H9 (cell line): ENCODE results near the gene CLBA1. TPM values are rescaled to one million over a fixed set of nuclear protein-coding genes. Genes with fewer than 3 reads are reported as not detected.

Experiments
- DNase-seq: peaks from one replicate; pipeline ENCODE4 v3.0.0-alpha.2; 2017
- H2AFZ ChIP-seq: one replicate; pipeline ENCODE4 v1.6.1; 2013; ENCODE audit warnings: mild to moderate bottlenecking, low read length, control low read depth, moderate library complexity
- H2AK5ac ChIP-seq: 2 replicates; pipeline ENCODE4 v1.6.1; 2013; ENCODE audit warnings: low read length, control low read depth, mixed read lengths; ENCODE audit not compliant: insufficient read length
- H2BK120ac ChIP-seq: one replicate; pipeline ENCODE4 v1.6.1; 2013; ENCODE audit warnings: low read depth, mild to moderate bottlenecking, low read length, control low read depth, inconsistent platforms; ENCODE audit not compliant: poor library complexity, severe bottlenecking
- H2BK12ac ChIP-seq: 2 replicates; pipeline ENCODE4 v1.6.1; 2013; ENCODE audit warnings: low read length, control low read depth, mixed read lengths, low read depth; ENCODE audit not compliant: insufficient read length
- H2BK15ac ChIP-seq: 2 replicates; pipeline ENCODE4 v1.6.1; 2013; ENCODE audit warnings: low read depth, low read length, control low read depth
- H2BK20ac ChIP-seq: one replicate; pipeline ENCODE4 v1.6.1; 2013; ENCODE audit warnings: low read depth, mild to moderate bottlenecking, low read length, control low read depth, inconsistent platforms; ENCODE audit not compliant: poor library complexity, severe bottlenecking
- H2BK5ac ChIP-seq: 2 replicates; pipeline ENCODE4 v1.6.1; 2013; ENCODE audit warnings: low read length, control low read depth, mixed read lengths; ENCODE audit not compliant: insufficient read length
- H3K14ac ChIP-seq: 2 replicates; pipeline ENCODE4 v1.6.1; 2013; ENCODE audit warnings: low read length, control low read depth; ENCODE audit not compliant: insufficient read depth
- H3K18ac ChIP-seq: 2 replicates; pipeline ENCODE4 v1.6.1; 2013; ENCODE audit warnings: low read depth, mild to moderate bottlenecking, mixed read lengths, low read length, control low read depth; ENCODE audit not compliant: insufficient read length
- H3K23ac ChIP-seq: 2 replicates; pipeline ENCODE4 v1.6.1; 2013; ENCODE audit warnings: low read length, control low read depth, mixed read lengths, low read depth; ENCODE audit not compliant: insufficient read length
- H3K23me2 ChIP-seq: 2 replicates; pipeline ENCODE4 v1.6.1; 2013; ENCODE audit warnings: low read depth, mild to moderate bottlenecking, mixed read lengths, low read length, control low read depth; ENCODE audit not compliant: insufficient read length, poor library complexity, severe bottlenecking
- H3K27ac ChIP-seq: 2 replicates; pipeline ENCODE4 v1.5.1; 2013; ENCODE audit warnings: low read length, control low read depth, mixed read lengths, low read depth; ENCODE audit not compliant: insufficient read length
- H3K27me3 ChIP-seq: 2 replicates; pipeline ENCODE4 v1.6.1; 2013; ENCODE audit warnings: low read length, control low read depth, inconsistent platforms; ENCODE audit not compliant: insufficient read depth
- H3K4ac ChIP-seq: 2 replicates; pipeline ENCODE4 v1.6.1; 2013; ENCODE audit warnings: low read depth, mild to moderate bottlenecking, control low read depth, inconsistent platforms, low read length, moderate library complexity
- H3K4me1 ChIP-seq: 2 replicates; pipeline ENCODE4 v1.6.1; 2013; ENCODE audit warnings: low read length, control low read depth, inconsistent platforms; ENCODE audit not compliant: insufficient read depth
- H3K4me2 ChIP-seq: 2 replicates; pipeline ENCODE4 v1.6.1; 2013; ENCODE audit warnings: low read length, control low read depth, mixed read lengths; ENCODE audit not compliant: insufficient read length, insufficient read depth
- H3K56ac ChIP-seq: 2 replicates; pipeline ENCODE4 v1.6.1; 2013; ENCODE audit warnings: low read depth, mild to moderate bottlenecking, mixed read lengths, low read length, control low read depth; ENCODE audit not compliant: insufficient read length
- H3K79me1 ChIP-seq: 2 replicates; pipeline ENCODE4 v1.6.1; 2013; ENCODE audit warnings: low read depth, mild to moderate bottlenecking, moderate library complexity, low read length, control low read depth, inconsistent platforms; ENCODE audit not compliant: insufficient read depth, poor library complexity, severe bottlenecking
- H3K79me2 ChIP-seq: 2 replicates; pipeline ENCODE4 v1.6.1; 2013; ENCODE audit warnings: low read length, control low read depth, inconsistent platforms; ENCODE audit not compliant: insufficient read depth
- H3K9ac ChIP-seq: 2 replicates; pipeline ENCODE4 v1.6.1; 2013; ENCODE audit warnings: low read length, control low read depth, mixed read lengths; ENCODE audit not compliant: insufficient read length; ENCODE audit errors: extremely low read depth
- H3K9me3 ChIP-seq: one replicate; pipeline ENCODE4 v1.6.1; 2013; ENCODE audit warnings: low read depth, low read length, inconsistent platforms; ENCODE audit not compliant: control insufficient read depth
- H3T11ph ChIP-seq: one replicate; pipeline ENCODE4 v1.6.1; 2013; ENCODE audit warnings: mild to moderate bottlenecking, low read length, control low read depth, inconsistent platforms
- H4K20me1 ChIP-seq: one replicate; pipeline ENCODE4 v1.6.1; 2013; ENCODE audit not compliant: control insufficient read depth, insufficient read length, insufficient read depth
- H4K5ac ChIP-seq: 2 replicates; pipeline ENCODE4 v1.6.1; 2013; ENCODE audit warnings: low read depth, mild to moderate bottlenecking, mixed read lengths, low read length, control low read depth; ENCODE audit not compliant: insufficient read length
- H4K8ac ChIP-seq: replicated peaks from 2 replicates; pipeline ENCODE4 v1.6.1; 2013; ENCODE audit warnings: low read length, control low read depth, mixed read lengths, low read depth; ENCODE audit not compliant: insufficient read length
- H4K91ac ChIP-seq: 2 replicates; pipeline ENCODE4 v1.6.1; 2013; ENCODE audit warnings: low read depth, mild to moderate bottlenecking, moderate library complexity, mixed read lengths, low read length, control low read depth; ENCODE audit not compliant: insufficient read length
- H3K27ac Mint-ChIP-seq, 3 experiments: 2 replicates in 2 of 3; 3 replicates in 1 of 3; pipeline ENCODE4 v1.8.0; 2020 to 2021; ENCODE audit warnings: mixed read lengths in 3 of 3, mild to moderate bottlenecking in 1 of 3, moderate library complexity in 1 of 3
- H3K27me3 Mint-ChIP-seq: 2 replicates; pipeline ENCODE4 v1.8.0; 2021; ENCODE audit warnings: low read depth, mild to moderate bottlenecking, moderate library complexity, mixed read lengths
- H3K36me3 Mint-ChIP-seq, 3 experiments: 2 replicates in 2 of 3; 3 replicates in 1 of 3; pipeline ENCODE4 v1.8.0; 2020 to 2021; ENCODE audit warnings: low read depth in 3 of 3, mixed read lengths in 3 of 3; ENCODE audit not compliant: insufficient read depth in 1 of 3
- H3K4me1 Mint-ChIP-seq, 2 experiments: 2 replicates each; pipeline ENCODE4 v1.8.0; 2020; ENCODE audit warnings: mixed read lengths in 2 of 2
- H3K4me3 Mint-ChIP-seq, 2 experiments: 2 replicates in 1 of 2; 3 replicates in 1 of 2; pipeline ENCODE4 v1.8.0; 2020 to 2021; ENCODE audit warnings: mild to moderate bottlenecking in 2 of 2, mixed read lengths in 2 of 2, moderate library complexity in 1 of 2
- H3K9me3 Mint-ChIP-seq, 2 experiments: 2 replicates in 1 of 2; 3 replicates in 1 of 2; pipeline ENCODE4 v1.8.0; 2020; ENCODE audit warnings: mild to moderate bottlenecking in 2 of 2, mixed read lengths in 2 of 2, moderate library complexity in 1 of 2
- WGBS: extraction: QIAGEN DNeasy Blood & Tissue Kit; methylation state at CpG from one replicate; pipeline ENCODE4 v1.1.7; 2013; ENCODE audit warnings: missing lambda C conversion rate, low lambda C conversion rate, mixed read lengths; ENCODE audit not compliant: insufficient read length; ENCODE audit errors: extremely low coverage; 5-methylcytosine and 5-hydroxymethylcytosine counted together
- total RNA-seq: library from RNA; stranded (reverse); gene quantifications from 2 replicates; pipeline ENCODE4 v1.2.1, GENCODE V29; 2021
- TF ChIP-seq, protein P1 (sequence below): fragments of 200-600 bp; sonication (generic); conservative IDR thresholded peaks from 3 replicates; pipeline ENCODE4 v1.8.0; 2021; ENCODE audit warnings: antibody characterized with exemption, mild to moderate bottlenecking

The CLBA1 gene
- total RNA-seq, 1 experiment from 2014 or later, result 2.4 TPM

DNA sequence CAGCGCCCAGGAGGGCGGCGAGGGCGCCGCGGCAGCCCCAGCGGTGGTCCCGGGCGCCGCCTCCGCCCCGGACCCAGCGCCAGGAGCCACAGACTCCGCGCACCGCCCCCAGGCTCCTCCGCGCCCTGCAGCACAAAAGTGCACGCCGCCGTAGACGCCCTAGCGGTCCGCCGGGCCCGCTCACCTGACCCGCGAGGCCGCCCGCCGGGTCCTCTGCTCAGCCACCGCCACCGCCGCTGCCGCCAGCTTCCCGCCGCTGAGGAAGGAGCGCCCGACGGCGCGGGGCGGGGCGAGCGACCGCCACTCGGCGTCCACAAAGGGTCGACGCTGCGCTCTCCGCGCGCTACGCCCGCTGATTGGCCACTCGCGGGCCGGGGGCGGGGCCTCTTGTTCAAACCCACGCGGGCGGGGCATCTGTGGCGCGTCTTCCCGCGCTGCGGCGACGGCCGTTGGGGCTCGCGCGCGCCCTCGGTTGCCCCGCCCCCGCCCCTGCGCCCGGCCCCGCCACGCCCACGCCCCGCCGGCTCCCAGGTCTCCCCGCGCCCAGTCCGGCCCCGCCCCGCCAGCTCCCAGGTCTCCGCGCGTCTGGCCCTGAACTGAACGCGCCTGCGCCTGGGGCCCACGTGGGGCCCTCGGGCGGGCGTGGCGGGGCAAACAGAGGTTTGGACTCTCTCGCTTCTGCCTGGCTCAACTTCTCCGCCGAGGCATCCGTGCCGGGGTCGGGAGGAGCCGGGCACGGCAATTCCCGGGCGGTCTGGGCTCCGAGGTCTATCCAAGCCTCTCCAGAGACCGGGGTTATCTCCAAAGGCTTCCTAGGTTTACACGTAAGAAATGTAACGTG is 35.4 kb downstream of the CLBA1 start, which contains the start of gene CDCA4:
CDCA4 (minus strand) TSS at position 269 of the 841 bp plus-strand sequence. CDS start 9,154 bp downstream, outside the sequence.
- Mint-ChIP-seq H3K4me1 (peaks cover 49 to 55% of the 10 kb centered on the region in 2 experiments), H3K9me3 (peaks cover 0 to 5% of the 10 kb centered on the region in 2 experiments; a peak in 2 of 5 replicates), H3K27me3 (peaks cover 4% of the 10 kb centered on the region), H3K4me3 (peak within 1 kb of the TSS; percentile 88 to 96), H3K27ac (peak within 1 kb of the TSS; percentile 78 to 94 (median 93)), H3K36me3 (peaks cover 9 to 23% (median 20%) of the 10 kb centered on the region in 3 experiments; a peak in 6 of 7 replicates)
- TF ChIP-seq, protein P1, sequence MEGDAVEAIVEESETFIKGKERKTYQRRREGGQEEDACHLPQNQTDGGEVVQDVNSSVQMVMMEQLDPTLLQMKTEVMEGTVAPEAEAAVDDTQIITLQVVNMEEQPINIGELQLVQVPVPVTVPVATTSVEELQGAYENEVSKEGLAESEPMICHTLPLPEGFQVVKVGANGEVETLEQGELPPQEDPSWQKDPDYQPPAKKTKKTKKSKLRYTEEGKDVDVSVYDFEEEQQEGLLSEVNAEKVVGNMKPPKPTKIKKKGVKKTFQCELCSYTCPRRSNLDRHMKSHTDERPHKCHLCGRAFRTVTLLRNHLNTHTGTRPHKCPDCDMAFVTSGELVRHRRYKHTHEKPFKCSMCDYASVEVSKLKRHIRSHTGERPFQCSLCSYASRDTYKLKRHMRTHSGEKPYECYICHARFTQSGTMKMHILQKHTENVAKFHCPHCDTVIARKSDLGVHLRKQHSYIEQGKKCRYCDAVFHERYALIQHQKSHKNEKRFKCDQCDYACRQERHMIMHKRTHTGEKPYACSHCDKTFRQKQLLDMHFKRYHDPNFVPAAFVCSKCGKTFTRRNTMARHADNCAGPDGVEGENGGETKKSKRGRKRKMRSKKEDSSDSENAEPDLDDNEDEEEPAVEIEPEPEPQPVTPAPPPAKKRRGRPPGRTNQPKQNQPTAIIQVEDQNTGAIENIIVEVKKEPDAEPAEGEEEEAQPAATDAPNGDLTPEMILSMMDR, result no peak; the same call in 2 of the 3 replicates
- peak within 1 kb of the TSS; percentile 97 for H3K14ac ChIP-seq
- no peak within 1 kb of the TSS for H4K91ac ChIP-seq
- no peak within 1 kb of the TSS for H4K5ac ChIP-seq
- no peak within 1 kb of the TSS for H2BK5ac ChIP-seq
- no peak within 1 kb of the TSS for H3K23ac ChIP-seq
- no peaks in the 10 kb centered on the region for H3K27me3 ChIP-seq
- H3K18ac ChIP-seq, result peak within 1 kb of the TSS; percentile 16
- H2BK20ac ChIP-seq, result no peak within 1 kb of the TSS
- no peak within 1 kb of the TSS for H4K8ac ChIP-seq
- WGBS, result no CpG with 5 or more reads among the region's 115 CpGs
- H2BK15ac ChIP-seq, result no peak within 1 kb of the TSS
- H2BK12ac ChIP-seq, result no peak within 1 kb of the TSS
- no peak within 1 kb of the TSS for H3K27ac ChIP-seq
- peaks cover 13% of the 10 kb centered on the region for H3K23me2 ChIP-seq
- no peak within 1 kb of the TSS for H3K4ac ChIP-seq
- no peak within 1 kb of the TSS for H3K56ac ChIP-seq
- peak; percentile 96 for DNase-seq
- no peaks in the 10 kb centered on the region for H3K9me3 ChIP-seq
- peak within 1 kb of the TSS; percentile 93 for H3K4me2 ChIP-seq
- no peak within 1 kb of the TSS for H2AFZ ChIP-seq
- peaks cover 39% of the 10 kb centered on the region for H3K79me2 ChIP-seq
- no peak within 1 kb of the TSS for H3T11ph ChIP-seq
- H3K79me1 ChIP-seq, result peaks cover 15% of the 10 kb centered on the region
- no peak within 1 kb of the TSS for H2AK5ac ChIP-seq
- no peak within 1 kb of the TSS for H2BK120ac ChIP-seq
- peak within 1 kb of the TSS; percentile 68 for H3K9ac ChIP-seq
- peaks cover 3% of the 10 kb centered on the region for H4K20me1 ChIP-seq
- H3K4me1 ChIP-seq, result peaks cover 5% of the 10 kb centered on the region; the same call in 1 of the 2 replicates
